HL-60/S4 (cell line): ENCODE data around the gene KCNIP4.
"Not testable (repeated sequence)": the region's sequence is repeated elsewhere in the genome, so short reads cannot be mapped to it uniquely, and the experiment has no call there.

Source experiments
- in situ Hi-C: fragments of 300-500 bp; cut with MboI; formaldehyde crosslinking; loops from 2 replicates; pipeline ENCODE4 v1.14.3; 2022; ENCODE audit warnings: low sequenced_read_pairs

KCNIP4 gene

GRCh38 chr4:21384609-21385008 is 564.0 kb downstream of the KCNIP4 start:
- in situ Hi-C loops = no loop called here

GRCh38 chr4:21380861-21381260 is 567.7 kb downstream of the KCNIP4 start:
- in situ Hi-C loops = no loop called here

GRCh38 chr4:21377046-21377445 is 571.5 kb downstream of the KCNIP4 start:
- in situ Hi-C loops = no loop called here

- in situ Hi-C loops = no loop called here
Observed at GRCh38 chr4:21376176-21376575, 572.4 kb downstream of the KCNIP4 start.

GRCh38 chr4:21374641-21375368 is 573.8 kb downstream of the KCNIP4 start:
- in situ Hi-C loops = no loop called here

GRCh38 chr4:21367567-21367966 is 581.0 kb downstream of the KCNIP4 start:
- in situ Hi-C loops = no loop called here

GRCh38 chr4:21366840-21367239 is 581.7 kb downstream of the KCNIP4 start:
- in situ Hi-C loops = no loop called here

GRCh38 chr4:21366312-21366711 is 582.3 kb downstream of the KCNIP4 start:
- in situ Hi-C loops = no loop called here

- in situ Hi-C loops = no loop called here
Observed at GRCh38 chr4:21363701-21364100, 584.9 kb downstream of the KCNIP4 start.

- in situ Hi-C loops = not testable (repeated sequence)
Observed at GRCh38 chr4:21352354-21352753, 596.2 kb downstream of the KCNIP4 start.

- in situ Hi-C loops = no loop called here
Observed at GRCh38 chr4:21347142-21347541, 601.4 kb downstream of the KCNIP4 start.

GRCh38 chr4:21327976-21328700 is 620.4 kb downstream of the KCNIP4 start:
- in situ Hi-C loops = no loop called here

GRCh38 chr4:21320034-21320433 is 628.5 kb downstream of the KCNIP4 start:
- in situ Hi-C loops = no loop called here

GRCh38 chr4:21307709-21308108 is 640.9 kb downstream of the KCNIP4 start:
- in situ Hi-C loops = no loop called here

- in situ Hi-C loops = no loop called here
Observed at GRCh38 chr4:21304540-21304887, 644.1 kb downstream of the KCNIP4 start.

GRCh38 chr4:21290562-21290961 is 658.0 kb downstream of the KCNIP4 start:
- in situ Hi-C loops = no loop called here

- in situ Hi-C loops = no loop called here
Observed at GRCh38 chr4:21276046-21276445, 672.5 kb downstream of the KCNIP4 start.

GRCh38 chr4:21271439-21272052 is 677.0 kb downstream of the KCNIP4 start:
- in situ Hi-C loops = no loop called here

GRCh38 chr4:21248331-21248730 is 700.2 kb downstream of the KCNIP4 start:
- in situ Hi-C loops = no loop called here

GRCh38 chr4:21242163-21242562 is 706.4 kb downstream of the KCNIP4 start:
- in situ Hi-C loops = no loop called here

GRCh38 chr4:21226637-21227538 is 721.7 kb downstream of the KCNIP4 start:
- in situ Hi-C loops = no loop called here
